B cell (primary cell): ENCODE results near the gene CPT1A. TPM values are rescaled to one million over a fixed set of nuclear protein-coding genes. Genes with fewer than 3 reads are reported as not detected.

Source experiments
- ATAC-seq: fragments of 200-7000 bp; cut with Tn5 transposase; one replicate; pipeline ENCODE4 v1.10.0; 2021; ENCODE audit warnings: low read depth, mild to moderate bottlenecking, moderate number of reproducible peaks, moderate library complexity
- CTCF ChIA-PET: fragments of 350-600 bp; sonication (Branson Sonifier 250); formaldehyde crosslinking; loops from one replicate; lab custom pipeline; 2021; ENCODE audit warnings: antibody characterized with exemption, inconsistent platforms; lab: Charles Lee
- POLR2A ChIA-PET: fragments of 350-600 bp; sonication (Branson Sonifier 250); formaldehyde crosslinking; loops from one replicate; lab custom pipeline; 2021; ENCODE audit warnings: antibody characterized with exemption; lab: Charles Lee
- DNase-seq: peaks from one replicate; pipeline ENCODE4 v3.0.0; 2013
- H2AFZ ChIP-seq: 2 replicates; pipeline ENCODE4 v1.6.1; 2012; ENCODE audit warnings: mild to moderate bottlenecking, low read depth, low read length; ENCODE audit not compliant: insufficient read depth, poor library complexity, severe bottlenecking
- H3K27ac ChIP-seq, 2 donors: 1 replicate in 1 of 2; 2 replicates in 1 of 2; pipeline ENCODE4 v1.5.1; 2012 to 2013; ENCODE audit warnings: low read length in 2 of 2, mild to moderate bottlenecking in 2 of 2, moderate library complexity in 1 of 2
- H3K27me3 ChIP-seq, 4 experiments: fragments of 200-600 bp in 1 of 4; sonication (generic) in 1 of 4; replicated peaks in 1 of 4; 1 replicate in 2 of 4; 2 replicates in 2 of 4; pipeline versions ENCODE4 v1.6.1 to v1.7.0; 2013 to 2016; ENCODE audit warnings: low read length in 3 of 4, mild to moderate bottlenecking in 2 of 4, mixed read lengths in 1 of 4, moderate library complexity in 1 of 4; ENCODE audit not compliant: insufficient read depth in 4 of 4, control insufficient read depth in 3 of 4; ENCODE audit errors: control extremely low read depth in 1 of 4
- H3K36me3 ChIP-seq, 2 experiments: replicated peaks in 1 of 2; 1 replicate in 1 of 2; 2 replicates in 1 of 2; pipeline versions ENCODE4 v1.6.1 to v1.7.1; 2013; ENCODE audit warnings: low read length in 1 of 2; ENCODE audit not compliant: insufficient read depth in 2 of 2, control insufficient read depth in 1 of 2; ENCODE audit errors: control extremely low read depth in 1 of 2, extremely low read depth in 1 of 2
- H3K4me1 ChIP-seq, 2 donors: fragments of 200-600 bp in 1 of 2; sonication (generic) in 1 of 2; 1 replicate in 1 of 2; 2 replicates in 1 of 2; pipeline versions ENCODE4 v1.5.1 to v1.6.1; 2013 to 2017; ENCODE audit warnings: low read length in 2 of 2; ENCODE audit not compliant: control insufficient read depth in 2 of 2, insufficient read depth in 2 of 2
- H3K4me2 ChIP-seq: replicated peaks from 2 replicates; pipeline ENCODE3; 2012; ENCODE audit warnings: mild to moderate bottlenecking, low read depth, low read length; ENCODE audit not compliant: poor library complexity, severe bottlenecking
- H3K4me3 ChIP-seq, 5 experiments: fragments of 200-600 bp in 1 of 5; sonication (generic) in 1 of 5; 1 replicate in 3 of 5; 2 replicates in 2 of 5; pipeline versions ENCODE4 v1.5.1 to v1.7.0; 2011 to 2016; ENCODE audit warnings: low read length in 4 of 5, mild to moderate bottlenecking in 4 of 5, low read depth in 2 of 5, control low read depth in 1 of 5, moderate library complexity in 1 of 5; ENCODE audit not compliant: insufficient read depth in 1 of 5; ENCODE audit errors: control extremely low read depth in 1 of 5, extremely low read depth in 1 of 5
- H3K79me2 ChIP-seq: fragments of 200-600 bp; sonication (generic); one replicate; pipeline ENCODE4 v1.6.0; 2016; ENCODE audit warnings: low read length; ENCODE audit not compliant: control insufficient read depth, insufficient read depth
- H3K9ac ChIP-seq: fragments of 200-600 bp; sonication (generic); 2 replicates; pipeline ENCODE4 v1.6.1; 2017; ENCODE audit warnings: mild to moderate bottlenecking, low read length, moderate library complexity
- H3K9me3 ChIP-seq, 3 donors: one replicate each; pipeline versions ENCODE4 v1.6.1 to v1.7.1; 2013; ENCODE audit warnings: low read length in 2 of 3; ENCODE audit not compliant: control insufficient read depth in 2 of 3, insufficient read depth in 1 of 3; ENCODE audit errors: control extremely low read depth in 1 of 3
- H4K20me1 ChIP-seq: 2 replicates; pipeline ENCODE4 v1.6.0; 2012; ENCODE audit warnings: mild to moderate bottlenecking, low read length; ENCODE audit not compliant: insufficient read depth, control insufficient read depth, poor library complexity, severe bottlenecking
- H3K27ac Mint-ChIP-seq: one replicate; pipeline ENCODE4 v1.8.0; 2021; ENCODE audit warnings: mixed read lengths
- H3K27me3 Mint-ChIP-seq: one replicate; pipeline ENCODE4 v1.8.0; 2021; ENCODE audit warnings: mixed read lengths
- H3K4me1 Mint-ChIP-seq: one replicate; pipeline ENCODE4 v1.8.0; 2021; ENCODE audit warnings: mixed read lengths
- H3K4me3 Mint-ChIP-seq: one replicate; pipeline ENCODE4 v1.8.0; 2021; ENCODE audit warnings: mixed read lengths
- H3K9me3 Mint-ChIP-seq: one replicate; pipeline ENCODE4 v1.8.0; 2022; ENCODE audit warnings: mixed read lengths; ENCODE audit not compliant: insufficient read depth
- CTCF ChIP-seq: fragments of 200-600 bp; IDR thresholded peaks from one replicate; pipeline ENCODE4 v1.8.0; 2022; ENCODE audit warnings: antibody characterized with exemption, mild to moderate bottlenecking
- EZH2 ChIP-seq: IDR thresholded peaks from 2 replicates; pipeline ENCODE4 v1.6.1; 2012; ENCODE audit warnings: borderline replicate concordance, low read depth, mild to moderate bottlenecking, moderate library complexity, low read length; ENCODE audit not compliant: insufficient read depth, poor library complexity, severe bottlenecking
- WGBS: methylation state at CpG from one replicate; pipeline ENCODE4 v1.1.5; 2013; ENCODE audit warnings: missing lambda C conversion rate; ENCODE audit not compliant: insufficient coverage; 5-methylcytosine and 5-hydroxymethylcytosine counted together
- intact Hi-C: fragments of 100-400 bp; cut with micrococcal nuclease; formaldehyde crosslinking; loops from one replicate; pipeline ENCODE4 v1.10.0; 2022
- polyA plus RNA-seq: library from polyadenylated mRNA; depleted of rRNA; stranded (reverse); fragments of >200 nt; gene quantifications from 2 replicates; pipeline ENCODE4 v1.2.3, GENCODE V29; 2012
- total RNA-seq, 2 donors: library from RNA; stranded (reverse); fragments of 120-200 nt in 1 of 2; gene quantifications; 1 replicate in 1 of 2; 2 replicates in 1 of 2; pipeline versions ENCODE4 v1.2.3 to v1.2.4, GENCODE V29; 2013 to 2022

Gene CPT1A
- total and polyA plus RNA-seq, 2 donors (not counting 1 experiment from before 2014, with no cell fraction given): 15.6 to 40.8 TPM

DNA sequence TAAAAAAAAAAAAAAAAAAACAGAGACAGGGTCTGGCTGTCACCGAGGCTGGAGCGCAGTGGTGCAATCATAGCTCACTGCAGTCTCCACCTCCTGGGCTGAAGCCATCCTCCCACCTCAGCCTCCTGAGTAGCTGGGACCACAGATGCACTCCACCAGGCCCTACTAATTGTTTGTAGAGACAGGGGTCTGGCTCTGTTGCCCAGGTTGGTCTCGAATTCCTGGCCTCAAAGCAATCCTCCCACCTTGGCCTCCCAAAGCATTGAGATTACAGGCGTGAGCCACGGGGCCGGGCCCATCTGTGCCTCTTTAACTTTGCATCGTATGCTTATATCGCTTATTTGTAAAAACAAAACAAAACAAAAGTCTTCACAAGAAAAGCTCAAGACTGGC, 3.1 kb downstream of the CPT1A start:
- Histone ChIP-seq H3K27ac (peak overlapping the region; percentile 68 to 72), H4K20me1 (no peaks in the 10 kb centered on the region), H3K79me2 (peaks cover 32% of the 10 kb centered on the region), H2AFZ (peak overlapping the region; percentile 93), H3K36me3 (no peaks in the 10 kb centered on the region), H3K4me1 (peaks cover 35 to 50% of the 10 kb centered on the region in 2 donors), H3K4me2 (peak overlapping the region; percentile 91), H3K4me3 (peak overlapping the region; percentile 27 to 76 (median 70)), H3K27me3 (no peaks in the 10 kb centered on the region), H3K9me3 (no peaks in the 10 kb centered on the region), H3K9ac (peak overlapping the region; percentile 76)
- POLR2A ChIA-PET: interaction anchor here (0.7 to 1.3 kb wide), 4 partner anchors 10 to 25 kb away, joined by 3 to 8 read pairs (median 3); no protein-coding TSS in a partner anchor
- peak overlapping the region; percentile 97 for H3K27ac Mint-ChIP-seq
- CTCF ChIA-PET: interaction anchor here (1.6 to 2.9 kb wide), 4 partner anchors 10 to 40 kb away, joined by 3 to 10 read pairs (median 7); no protein-coding TSS in a partner anchor
- no peaks in the 10 kb centered on the region for H3K27me3 Mint-ChIP-seq
- peak overlapping the region; percentile 93 for H3K4me3 Mint-ChIP-seq
- no peak for TF ChIP-seq CTCF
- TF ChIP-seq EZH2: no peak
- H3K4me1 Mint-ChIP-seq: peaks cover 51% of the 10 kb centered on the region
- WGBS: 25% methylated on average over 1 of the region's 8 CpGs
- DNase-seq (no peak), ATAC-seq (no peak)
- H3K9me3 Mint-ChIP-seq: no peaks in the 10 kb centered on the region
- intact Hi-C loops: loop anchor here (2.0 kb wide), 1 partner anchor 566 kb away; no protein-coding TSS in a partner anchor
